Panc1 (cell line): ENCODE data around the gene DLGAP5. TPM values are rescaled to one million over a fixed set of nuclear protein-coding genes. Genes with fewer than 3 reads are reported as not detected.

ENCODE experiments used
- ATAC-seq: fragments of 200-7000 bp; cut with Tn5 transposase; 2 replicates; pipeline ENCODE4 v1.9.1; 2020; ENCODE audit warnings: mild to moderate bottlenecking, moderate library complexity
- BruUV-seq: library from RNA; stranded (reverse); fragments of 400-500 nt; replicated peaks from 2 replicates; lab custom pipeline; 2021; lab: Mats Ljungman, UMichigan
- CTCF ChIA-PET: fragments of 300-600 bp; sonication (Branson Sonifier 250); formaldehyde crosslinking; loops from one replicate; lab custom pipeline; 2022; ENCODE audit warnings: antibody characterized with exemption; lab: Charles Lee
- POLR2A ChIA-PET: fragments of 300-600 bp; sonication (Branson Sonifier 250); formaldehyde crosslinking; loops from one replicate; lab custom pipeline; 2022; ENCODE audit warnings: antibody characterized with exemption; lab: Charles Lee
- DNase-seq: peaks from one replicate; pipeline ENCODE4 v3.0.0-alpha.2; 2010; ENCODE audit warnings: low read depth, low spot score
- H3K27ac ChIP-seq: 2 replicates; pipeline ENCODE4 v1.5.1; 2011; ENCODE audit warnings: mild to moderate bottlenecking, low read length, inconsistent platforms
- H3K27me3 ChIP-seq: fragments of 200-500 bp; sonication (Bioruptor generic); 2 replicates; pipeline ENCODE4 v1.6.0; 2014; ENCODE audit warnings: low read length, inconsistent platforms; ENCODE audit not compliant: control insufficient read depth, insufficient read depth
- H3K36me3 ChIP-seq: fragments of 200-500 bp; sonication (Bioruptor generic); 2 replicates; pipeline ENCODE4 v1.5.1; 2014; ENCODE audit warnings: inconsistent platforms, mild to moderate bottlenecking, low read length, moderate library complexity; ENCODE audit not compliant: control insufficient read depth, insufficient read depth
- H3K4me1 ChIP-seq: 2 replicates; pipeline ENCODE4 v1.5.1; 2011; ENCODE audit warnings: inconsistent platforms, mild to moderate bottlenecking, low read length, moderate library complexity; ENCODE audit not compliant: control insufficient read depth, insufficient read depth
- H3K4me3 ChIP-seq, 2 experiments: 2 replicates each; pipeline ENCODE4 v1.5.1; 2011 to 2012; ENCODE audit warnings: low read depth in 2 of 2, low read length in 2 of 2, mild to moderate bottlenecking in 2 of 2, inconsistent platforms in 1 of 2, moderate library complexity in 1 of 2
- H3K9me3 ChIP-seq: fragments of 200-500 bp; sonication (Bioruptor generic); 2 replicates; pipeline ENCODE4 v1.5.1; 2014; ENCODE audit warnings: low read depth, mild to moderate bottlenecking, inconsistent platforms, low read length, moderate library complexity; ENCODE audit not compliant: control insufficient read depth, insufficient read depth
- CTCF ChIP-seq: fragments of 450-650 bp; IDR thresholded peaks from 2 replicates; pipeline ENCODE4 v1.5.1; 2017; ENCODE audit warnings: mild to moderate bottlenecking
- POLR2AphosphoS5 ChIP-seq: IDR thresholded peaks from 2 replicates; pipeline ENCODE4 v1.6.1; 2012; ENCODE audit warnings: mild to moderate bottlenecking, low read depth, low read length, moderate library complexity
- REST ChIP-seq, 2 experiments: IDR thresholded peaks; 2 replicates each; pipeline ENCODE4 v1.6.1; 2011 to 2012; ENCODE audit warnings: low read depth in 2 of 2, control low read depth in 1 of 2, low read length in 1 of 2, mild to moderate bottlenecking in 1 of 2, moderate library complexity in 1 of 2; ENCODE audit not compliant: insufficient read depth in 1 of 2
- SIN3A ChIP-seq: IDR thresholded peaks from 2 replicates; pipeline ENCODE4 v1.6.1; 2012; ENCODE audit warnings: low read depth, mild to moderate bottlenecking, low read length, moderate library complexity, borderline replicate concordance; ENCODE audit not compliant: insufficient read depth
- TCF7L2 ChIP-seq: IDR thresholded peaks from 2 replicates; pipeline ENCODE4 v1.6.1; 2011; ENCODE audit warnings: mild to moderate bottlenecking, low read depth, low read length, inconsistent platforms
- in situ Hi-C: cut with HindIII; loops from 2 replicates; pipeline ENCODE4 v1.10.0; 2016; ENCODE audit warnings: low sequenced_read_pairs, low pct_unique_long_range_greater_than_20kb
- intact Hi-C: fragments of 100-400 bp; cut with micrococcal nuclease; formaldehyde crosslinking; loops from one replicate; pipeline ENCODE4 v1.10.0; 2022; ENCODE audit not compliant: unreplicated experiment
- total RNA-seq: library from RNA; stranded (reverse); gene quantifications from one replicate; pipeline ENCODE4 v1.2.1, GENCODE V29; 2021; ENCODE audit not compliant: unreplicated experiment

The DLGAP5 gene
- total RNA-seq, 1 experiment from 2014 or later, result 48.7 TPM

GRCh38 chr14:55102141-55102621 is 89.2 kb downstream of the DLGAP5 start:
- peaks cover 27% of the 10 kb centered on the region for H3K4me1 ChIP-seq
- H3K9me3 ChIP-seq, result no peaks in the 10 kb centered on the region
- H3K4me3 ChIP-seq, result no peak overlapping the region; a peak in 1 of 4 replicates
- peak overlapping the region; percentile 96 for H3K27ac ChIP-seq
- BruUV-seq, result no TSS peak
- H3K36me3 ChIP-seq, result no peaks in the 10 kb centered on the region
- TF ChIP-seq REST (IDR thresholded peaks at IDR 0.05; ENCODE audit: insufficient read depth in 1 of 2, low read depth in 2 of 2, low read length in 1 of 2) (no peak), POLR2AphosphoS5 (peak; percentile 50; the same call in 1 of the 2 replicates)
- no peaks in the 10 kb centered on the region for H3K27me3 ChIP-seq
- ChIA-PET POLR2A (interaction anchor here (0.6 kb wide), 1 partner anchor 71 kb away, joined by 6 read pairs; no protein-coding TSS in a partner anchor), CTCF (no interaction called here)
- in situ Hi-C loops, result no loop called here
- peak; percentile 83 for ATAC-seq
- peak; percentile 74 for DNase-seq
- intact Hi-C loops, result no loop called here

GRCh38 chr14:55101698-55102097 is 89.7 kb downstream of the DLGAP5 start:
- ChIA-PET POLR2A (no interaction called here), CTCF (no interaction called here)
- H3K36me3 ChIP-seq, result no peaks in the 10 kb centered on the region
- in situ Hi-C loops (no loop called here), intact Hi-C loops (no loop called here)
- BruUV-seq, result no TSS peak
- ATAC-seq (0 out of 2 replicates have a peak, but pooled peaks have one; percentile 3), DNase-seq (no peak)
- H3K9me3 ChIP-seq, result no peaks in the 10 kb centered on the region
- H3K27me3 ChIP-seq, result no peaks in the 10 kb centered on the region
- TF ChIP-seq CTCF (no peak), REST (IDR thresholded peaks at IDR 0.05; ENCODE audit: insufficient read depth in 1 of 2, low read depth in 2 of 2, low read length in 1 of 2) (no peak), POLR2AphosphoS5 (no peak), TCF7L2 (no peak), SIN3A (no peak)
- H3K4me3 ChIP-seq, result no peak overlapping the region
- peak overlapping the region; percentile 96 for H3K27ac ChIP-seq
- H3K4me1 ChIP-seq, result peaks cover 27% of the 10 kb centered on the region
